RWPE2 (cell line): Measurements from ENCODE around the gene STK39.

Experiments used
- ATAC-seq: fragments of 200-7000 bp; cut with Tn5 transposase; 3 replicates; pipeline ENCODE4 v1.9.1; 2021; ENCODE audit warnings: low read depth
- DNase-seq: peaks from one replicate; pipeline ENCODE4 v3.0.0-alpha.2; 2020; ENCODE audit warnings: low spot score
- H3K27ac ChIP-seq: fragments of 450-650 bp; 2 replicates; pipeline ENCODE4 v1.5.1; 2017; ENCODE audit warnings: mild to moderate bottlenecking; ENCODE audit not compliant: poor library complexity, severe bottlenecking
- H3K27me3 ChIP-seq: fragments of 250-450 bp; sonication (Bioruptor Pico); 2 replicates; pipeline ENCODE4 v1.5.1; 2021; ENCODE audit warnings: mild to moderate bottlenecking, moderate library complexity; ENCODE audit not compliant: insufficient read depth, poor library complexity, severe bottlenecking
- H3K36me3 ChIP-seq: fragments of 250-450 bp; sonication (Bioruptor Pico); 2 replicates; pipeline ENCODE4 v1.5.1; 2020; ENCODE audit warnings: low read depth, mild to moderate bottlenecking, moderate library complexity
- H3K4me1 ChIP-seq: fragments of 250-450 bp; sonication (Bioruptor Pico); 2 replicates; pipeline ENCODE4 v1.5.1; 2021; ENCODE audit warnings: mild to moderate bottlenecking, moderate library complexity; ENCODE audit not compliant: insufficient read depth, poor library complexity, severe bottlenecking
- H3K4me3 ChIP-seq: fragments of 250-450 bp; sonication (Bioruptor Pico); 2 replicates; pipeline ENCODE4 v1.5.1; 2021; ENCODE audit warnings: mild to moderate bottlenecking, moderate library complexity; ENCODE audit not compliant: severe bottlenecking
- H3K9me3 ChIP-seq: fragments of 250-450 bp; sonication (Bioruptor Pico); 2 replicates; pipeline ENCODE4 v1.5.1; 2021; ENCODE audit warnings: mild to moderate bottlenecking, moderate library complexity; ENCODE audit not compliant: severe bottlenecking
- CTCF ChIP-seq: fragments of 450-650 bp; IDR thresholded peaks from one replicate; pipeline ENCODE4 v1.5.1; 2017; ENCODE audit warnings: mild to moderate bottlenecking, moderate library complexity; ENCODE audit not compliant: poor library complexity, severe bottlenecking

Gene STK39

GRCh38 chr2:167946441-167946841, 301.0 kb downstream of the STK39 start:
- no peaks in the 10 kb centered on the region for H3K9me3 ChIP-seq
- TF ChIP-seq CTCF, result no peak
- DNase-seq (no peak), ATAC-seq (no peak)
- no peaks in the 10 kb centered on the region for H3K4me1 ChIP-seq
- H3K4me3 ChIP-seq, result no peak overlapping the region
- no peaks in the 10 kb centered on the region for H3K36me3 ChIP-seq
- H3K27ac ChIP-seq, result no peak overlapping the region
- no peaks in the 10 kb centered on the region for H3K27me3 ChIP-seq

- Histone ChIP-seq H3K27me3 (no peaks in the 10 kb centered on the region), H3K9me3 (no peaks in the 10 kb centered on the region), H3K4me3 (no peak overlapping the region), H3K4me1 (no peaks in the 10 kb centered on the region), H3K27ac (no peak overlapping the region), H3K36me3 (no peaks in the 10 kb centered on the region)
- ATAC-seq (no peak), DNase-seq (no peak)
- no peak for TF ChIP-seq CTCF
Observed at GRCh38 chr2:167945660-167946368, 301.6 kb downstream of the STK39 start.

GRCh38 chr2:167944825-167945659, 302.4 kb downstream of the STK39 start:
- H3K27me3 ChIP-seq, result no peaks in the 10 kb centered on the region
- no peaks in the 10 kb centered on the region for H3K9me3 ChIP-seq
- no peaks in the 10 kb centered on the region for H3K4me1 ChIP-seq
- no peak for ATAC-seq
- no peak overlapping the region for H3K4me3 ChIP-seq
- H3K36me3 ChIP-seq, result no peaks in the 10 kb centered on the region
- no peak for DNase-seq
- TF ChIP-seq CTCF, result no peak
- H3K27ac ChIP-seq, result no peak overlapping the region

- Histone ChIP-seq H3K4me1 (no peaks in the 10 kb centered on the region), H3K27ac (no peak overlapping the region), H3K36me3 (no peaks in the 10 kb centered on the region), H3K9me3 (no peaks in the 10 kb centered on the region), H3K4me3 (no peak overlapping the region), H3K27me3 (no peaks in the 10 kb centered on the region)
- no peak for TF ChIP-seq CTCF
- no peak for ATAC-seq
- no peak for DNase-seq
Observed at GRCh38 chr2:167943897-167944296, 303.5 kb downstream of the STK39 start.

GRCh38 chr2:167943368-167943767, 304.0 kb downstream of the STK39 start:
- H3K4me1 ChIP-seq, result no peaks in the 10 kb centered on the region
- no peaks in the 10 kb centered on the region for H3K36me3 ChIP-seq
- TF ChIP-seq CTCF, result no peak
- H3K27ac ChIP-seq, result no peak overlapping the region
- no peaks in the 10 kb centered on the region for H3K9me3 ChIP-seq
- H3K4me3 ChIP-seq, result no peak overlapping the region
- no peaks in the 10 kb centered on the region for H3K27me3 ChIP-seq
- no peak for DNase-seq
- no peak for ATAC-seq
